HG03378 (cell line): Measurements from ENCODE around the gene RNASEH2A.
A peak's percentile ranks its signal among the peaks of the same experiment; 100 is the strongest.

ENCODE experiments used
- ATAC-seq: cut with Tn5 transposase; IDR thresholded peaks from one replicate; pipeline ENCODE4 v1.9.1; 2021; ENCODE audit warnings: mild to moderate bottlenecking, moderate library complexity; ENCODE audit not compliant: unreplicated experiment

RNASEH2A gene

GRCh38 chr19:12806242-12807081 is at the start of gene RNASEH2A:
Gene RNASEH2A (plus strand): TSS chr19:12806584. CDS start chr19:12806674, 90 bp downstream.
- ATAC-seq: peak; percentile 57

- ATAC-seq: no peak
Measured at GRCh38 chr19:12757544-12758274, 48.7 kb upstream of the RNASEH2A start.

GRCh38 chr19:12759686-12760085 is 46.7 kb upstream of the RNASEH2A start:
- ATAC-seq: no peak

- no peak for ATAC-seq
Measured at GRCh38 chr19:12763100-12763499, 43.3 kb upstream of the RNASEH2A start.

GRCh38 chr19:12764698-12765097 is 41.7 kb upstream of the RNASEH2A start:
- ATAC-seq: no peak

GRCh38 chr19:12766051-12766521 is 40.3 kb upstream of the RNASEH2A start:
- ATAC-seq: no peak

- ATAC-seq: no peak
Measured at GRCh38 chr19:12767150-12767549, 39.2 kb upstream of the RNASEH2A start.

- no peak for ATAC-seq
Measured at GRCh38 chr19:12767666-12768065, 38.7 kb upstream of the RNASEH2A start.

- no peak for ATAC-seq
Measured at GRCh38 chr19:12769689-12770088, 36.7 kb upstream of the RNASEH2A start.

- ATAC-seq: no peak
Measured at GRCh38 chr19:12770922-12771321, 35.5 kb upstream of the RNASEH2A start.

GRCh38 chr19:12772323-12772722 is 34.1 kb upstream of the RNASEH2A start:
- ATAC-seq: no peak

GRCh38 chr19:12773571-12773970 is 32.8 kb upstream of the RNASEH2A start:
- no peak for ATAC-seq

GRCh38 chr19:12774588-12775555 is 31.5 kb upstream of the RNASEH2A start, which contains the start of gene HOOK2:
Gene HOOK2 (minus strand): TSS chr19:12775552. CDS start chr19:12775449, 103 bp downstream.
- ATAC-seq: no peak

- no peak for ATAC-seq
Measured at GRCh38 chr19:12777217-12778016, 29.0 kb upstream of the RNASEH2A start.

- no peak for ATAC-seq
Measured at GRCh38 chr19:12778017-12778904, 28.1 kb upstream of the RNASEH2A start.

- no peak for ATAC-seq
Measured at GRCh38 chr19:12778905-12779161, 27.6 kb upstream of the RNASEH2A start.

GRCh38 chr19:12779162-12779993 is 27.0 kb upstream of the RNASEH2A start:
- no peak for ATAC-seq

GRCh38 chr19:12782174-12782423 is 24.3 kb upstream of the RNASEH2A start:
- ATAC-seq: no peak
